SK-MEL-5 (cell line): ENCODE data around the gene GUK1. TPM values are rescaled to one million over a fixed set of nuclear protein-coding genes. Genes with fewer than 3 reads are reported as not detected.

Source experiments
- DNase-seq: peaks from one replicate; pipeline ENCODE4 v3.0.0-alpha.2; 2016; ENCODE audit warnings: low read depth, low spot score
- in situ Hi-C: cut with HindIII; loops from 2 replicates; pipeline ENCODE4 v1.10.0; 2016; ENCODE audit warnings: low sequenced_read_pairs, high pct_unique_total_duplicates, low pct_unique_long_range_greater_than_20kb
- total RNA-seq: library from RNA; depleted of rRNA; stranded (reverse); fragments of >200 nt; shearing (Covaris generic); gene quantifications from 2 replicates; pipeline ENCODE4 v1.2.3, GENCODE V29; 2014

GUK1 gene
- total RNA-seq, 1 experiment from 2014 or later, result 198 TPM

DNA sequence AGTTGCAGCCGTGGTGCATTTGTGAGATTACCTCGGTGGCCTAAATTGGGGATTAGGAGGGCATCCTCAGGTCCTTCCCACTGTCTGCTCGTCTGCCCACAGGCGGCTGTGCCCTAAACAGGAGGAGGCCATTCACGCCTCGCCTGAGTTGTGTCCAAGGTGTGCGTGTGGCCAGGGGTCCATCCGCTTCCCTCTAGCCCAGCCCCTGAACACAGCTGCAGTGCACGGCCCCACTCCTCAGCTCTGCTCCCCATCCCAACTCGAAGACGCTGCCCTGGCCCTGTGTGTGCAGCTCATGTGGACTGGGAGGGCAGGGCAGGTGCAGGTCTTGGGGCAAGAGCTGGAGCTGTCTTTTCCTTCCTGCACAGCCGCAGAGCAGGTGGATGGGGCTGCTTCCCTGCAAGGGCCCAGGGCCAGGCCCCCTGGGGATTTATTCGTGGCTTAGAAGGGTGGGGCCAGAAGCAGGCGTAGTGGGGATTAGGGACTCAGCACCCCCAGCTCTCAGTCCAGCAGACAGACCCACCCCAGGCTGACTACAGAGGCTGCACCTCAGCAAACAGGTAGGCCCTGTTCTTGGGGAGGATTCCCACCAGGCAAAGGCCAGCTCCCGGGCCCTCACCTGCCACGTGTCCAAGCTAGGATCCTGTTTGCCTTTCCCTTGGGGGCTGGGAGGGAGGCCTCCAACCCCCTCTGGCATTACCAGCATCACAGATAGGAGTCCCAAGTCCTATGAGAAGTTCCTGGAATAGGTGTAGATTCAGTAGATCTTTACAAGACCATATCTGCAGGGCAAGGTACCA lies 4.3 kb downstream of the GUK1 start:
- no peak for DNase-seq
- in situ Hi-C loops, result no loop called here

DNA sequence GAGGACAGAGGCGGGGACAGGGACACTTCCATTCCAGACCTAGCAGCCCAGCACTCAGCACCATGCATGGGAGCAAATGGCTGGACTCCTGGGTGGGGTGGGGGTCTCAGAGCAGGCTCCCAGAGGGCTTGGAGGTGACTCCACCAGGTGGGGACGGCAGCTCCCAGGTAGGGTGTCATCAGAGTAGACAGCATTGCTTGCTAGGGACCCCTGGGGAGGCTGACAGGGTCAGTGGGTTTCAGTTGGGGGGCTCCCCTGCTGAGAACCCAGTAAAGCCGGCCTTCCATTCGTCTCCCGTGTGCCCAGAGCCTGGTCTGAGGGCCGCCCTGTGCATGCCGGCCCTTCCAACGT lies 4.9 kb downstream of the GUK1 start:
- DNase-seq, result no peak
- in situ Hi-C loops, result no loop called here

DNA sequence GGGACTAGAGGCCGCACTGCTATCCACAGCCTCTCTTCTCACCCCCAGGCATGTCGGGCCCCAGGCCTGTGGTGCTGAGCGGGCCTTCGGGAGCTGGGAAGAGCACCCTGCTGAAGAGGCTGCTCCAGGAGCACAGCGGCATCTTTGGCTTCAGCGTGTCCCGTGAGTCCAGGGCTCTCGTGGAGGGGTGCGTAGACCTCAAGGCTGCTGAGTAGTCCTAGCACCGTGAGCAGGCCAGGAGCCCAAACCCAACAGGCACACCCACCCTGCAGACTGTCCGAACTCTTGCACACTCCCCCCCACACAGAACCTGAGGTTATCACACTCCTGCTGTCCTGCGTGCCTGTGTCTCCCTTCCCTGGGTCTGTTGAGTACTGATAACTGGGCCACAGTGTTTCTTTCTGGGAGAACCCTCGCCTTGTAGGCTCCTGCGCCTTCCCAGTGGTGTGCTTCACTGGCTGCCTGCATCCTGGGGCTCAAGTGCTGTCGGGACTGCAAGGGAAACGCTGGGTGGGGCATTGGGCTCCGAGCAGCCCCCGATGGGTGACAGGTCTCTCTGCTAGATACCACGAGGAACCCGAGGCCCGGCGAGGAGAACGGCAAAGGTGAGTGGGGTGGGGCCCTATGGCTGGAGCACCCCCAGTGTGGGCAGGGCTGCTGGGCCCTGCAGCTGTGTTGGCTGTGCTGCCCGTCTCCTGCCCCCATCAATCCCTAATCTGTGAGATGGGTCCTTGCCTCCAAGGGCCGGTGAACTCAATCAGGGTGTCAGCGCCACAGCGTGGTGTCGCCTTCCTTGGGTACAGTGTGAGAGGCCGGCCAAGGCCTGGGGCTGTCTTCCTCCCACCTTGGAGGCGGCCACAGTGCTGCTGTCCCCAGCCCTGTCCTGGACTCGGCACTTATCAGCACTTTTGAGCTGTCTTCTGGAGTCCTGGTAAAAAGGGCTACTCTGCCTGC lies 5.7 kb downstream of the GUK1 start:
- in situ Hi-C loops, result no loop called here
- DNase-seq, result no peak

DNA sequence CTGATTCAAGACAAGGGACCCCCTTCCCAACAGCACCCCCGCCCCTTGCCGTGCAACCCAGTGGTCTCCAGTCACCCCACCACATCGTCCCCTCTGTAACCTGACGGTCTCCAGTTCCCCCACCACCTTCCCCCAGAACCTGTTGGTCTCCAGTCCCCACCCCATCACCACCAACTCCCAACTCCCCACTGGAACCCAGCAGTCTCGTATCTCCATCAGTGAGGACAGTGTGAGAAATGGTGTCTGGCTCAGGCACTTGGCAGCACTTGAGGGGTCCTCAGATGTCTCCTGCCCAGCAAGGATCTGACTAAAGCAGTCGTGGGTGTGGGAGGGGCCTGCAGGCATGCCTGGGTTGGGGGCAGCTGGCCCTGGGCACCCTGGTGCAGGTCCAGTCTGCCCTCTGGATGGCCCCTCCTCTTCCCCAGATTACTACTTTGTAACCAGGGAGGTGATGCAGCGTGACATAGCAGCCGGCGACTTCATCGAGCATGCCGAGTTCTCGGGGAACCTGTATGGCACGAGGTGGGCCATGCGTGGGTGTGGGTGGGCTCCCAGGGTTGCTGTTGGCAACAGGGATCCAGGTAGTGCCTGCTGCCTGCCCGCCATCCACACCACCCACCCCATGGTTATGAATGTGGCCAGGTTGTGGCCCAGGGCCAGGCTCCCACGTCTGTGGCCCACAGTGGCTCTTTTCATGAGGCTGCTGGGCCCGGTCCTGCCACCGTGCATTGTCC lies 6.5 kb downstream of the GUK1 start:
- DNase-seq, result no peak
- in situ Hi-C loops, result no loop called here

DNA sequence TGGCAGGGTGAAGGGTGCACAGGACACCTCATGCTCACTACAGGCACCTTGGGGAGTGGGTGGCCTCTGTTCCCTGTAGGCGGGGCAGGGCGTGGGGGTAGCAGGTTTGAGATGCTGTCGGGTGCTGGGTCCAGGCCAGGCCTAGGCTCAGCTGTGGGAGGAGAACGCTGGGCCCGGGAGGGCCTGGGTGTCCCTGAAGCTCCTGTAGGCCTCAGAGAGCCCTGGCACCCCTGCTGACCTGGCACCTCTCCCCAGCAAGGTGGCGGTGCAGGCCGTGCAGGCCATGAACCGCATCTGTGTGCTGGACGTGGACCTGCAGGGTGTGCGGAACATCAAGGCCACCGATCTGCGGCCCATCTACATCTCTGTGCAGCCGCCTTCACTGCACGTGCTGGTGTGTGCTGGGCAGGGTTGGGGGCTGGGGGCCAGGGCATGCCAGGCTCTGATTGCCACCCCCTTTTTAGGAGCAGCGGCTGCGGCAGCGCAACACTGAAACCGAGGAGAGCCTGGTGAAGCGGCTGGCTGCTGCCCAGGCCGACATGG lies 7.1 kb downstream of the GUK1 start:
- in situ Hi-C loops, result no loop called here
- no peak for DNase-seq

DNA sequence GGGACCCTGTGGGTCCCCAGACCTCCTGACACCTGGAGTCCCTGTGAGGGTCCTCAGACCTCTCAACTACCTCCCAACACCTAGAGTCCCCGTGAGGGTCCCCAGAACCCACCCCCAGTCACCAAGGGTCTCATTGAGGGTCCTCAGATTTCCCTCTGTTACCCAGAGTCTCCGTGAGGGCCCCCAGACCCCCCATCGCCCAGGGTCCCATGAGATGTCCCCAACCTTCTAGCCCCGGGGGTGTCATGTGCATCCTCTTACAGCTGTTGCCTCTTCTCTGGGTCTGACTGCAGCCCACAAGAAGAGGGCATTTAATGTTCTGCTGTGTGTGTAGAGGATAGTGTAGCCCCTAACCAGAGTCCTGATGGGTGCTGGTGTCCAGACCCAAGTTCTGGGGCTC lies 7.7 kb downstream of the GUK1 start:
- DNase-seq, result no peak
- in situ Hi-C loops, result no loop called here

DNA sequence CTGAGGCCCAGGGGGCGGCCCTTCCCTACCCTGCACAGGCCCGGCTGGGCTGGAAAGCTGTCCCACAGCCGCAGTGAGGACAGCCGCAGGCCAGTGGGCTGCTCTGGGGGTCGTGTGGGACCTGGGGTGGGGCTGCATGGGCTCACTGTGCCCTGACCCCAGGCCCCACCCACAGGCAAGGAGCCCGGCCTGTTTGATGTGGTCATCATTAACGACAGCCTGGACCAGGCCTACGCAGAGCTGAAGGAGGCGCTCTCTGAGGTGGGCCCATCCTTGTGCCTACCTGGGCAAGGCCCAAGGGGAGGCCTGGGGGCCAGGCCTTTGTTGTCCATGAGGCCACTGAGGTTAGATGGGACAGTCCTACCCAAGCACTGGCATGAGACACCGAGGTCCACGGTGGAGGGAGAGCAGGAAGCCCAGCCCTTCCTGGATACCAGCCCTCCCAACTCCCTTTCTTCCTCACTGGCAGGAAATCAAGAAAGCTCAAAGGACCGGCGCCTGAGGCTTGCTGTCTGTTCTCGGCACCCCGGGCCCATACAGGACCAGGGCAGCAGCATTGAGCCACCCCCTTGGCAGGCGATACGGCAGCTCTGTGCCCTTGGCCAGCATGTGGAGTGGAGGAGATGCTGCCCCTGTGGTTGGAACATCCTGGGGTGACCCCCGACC lies 8.2 kb downstream of the GUK1 start:
- in situ Hi-C loops, result no loop called here
- no peak for DNase-seq

DNA sequence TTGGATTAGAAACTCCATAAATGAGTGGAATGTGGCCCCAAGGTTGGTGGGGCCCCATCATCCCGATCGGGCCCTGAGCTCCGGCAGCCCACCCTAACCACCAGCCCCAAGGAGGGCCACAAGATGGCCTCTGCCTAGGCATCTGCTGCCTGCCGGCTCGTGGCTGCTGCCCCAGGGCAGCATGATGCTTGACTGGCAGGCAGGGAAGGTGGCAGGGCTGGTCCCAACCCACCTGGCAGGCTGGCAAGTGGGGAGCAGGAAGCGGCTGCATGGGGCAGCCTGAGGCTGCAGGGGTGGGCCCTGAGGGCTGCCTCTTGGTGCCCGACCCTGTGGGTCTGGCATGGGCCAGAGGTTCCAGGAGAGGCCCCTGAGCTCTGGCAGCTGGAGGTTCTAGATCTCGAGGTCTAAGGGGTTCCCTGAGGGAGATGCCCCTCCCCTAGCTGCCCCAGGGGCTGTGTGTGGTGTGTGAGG lies 8.9 kb downstream of the GUK1 start:
- in situ Hi-C loops, result no loop called here
- DNase-seq, result no peak

DNA sequence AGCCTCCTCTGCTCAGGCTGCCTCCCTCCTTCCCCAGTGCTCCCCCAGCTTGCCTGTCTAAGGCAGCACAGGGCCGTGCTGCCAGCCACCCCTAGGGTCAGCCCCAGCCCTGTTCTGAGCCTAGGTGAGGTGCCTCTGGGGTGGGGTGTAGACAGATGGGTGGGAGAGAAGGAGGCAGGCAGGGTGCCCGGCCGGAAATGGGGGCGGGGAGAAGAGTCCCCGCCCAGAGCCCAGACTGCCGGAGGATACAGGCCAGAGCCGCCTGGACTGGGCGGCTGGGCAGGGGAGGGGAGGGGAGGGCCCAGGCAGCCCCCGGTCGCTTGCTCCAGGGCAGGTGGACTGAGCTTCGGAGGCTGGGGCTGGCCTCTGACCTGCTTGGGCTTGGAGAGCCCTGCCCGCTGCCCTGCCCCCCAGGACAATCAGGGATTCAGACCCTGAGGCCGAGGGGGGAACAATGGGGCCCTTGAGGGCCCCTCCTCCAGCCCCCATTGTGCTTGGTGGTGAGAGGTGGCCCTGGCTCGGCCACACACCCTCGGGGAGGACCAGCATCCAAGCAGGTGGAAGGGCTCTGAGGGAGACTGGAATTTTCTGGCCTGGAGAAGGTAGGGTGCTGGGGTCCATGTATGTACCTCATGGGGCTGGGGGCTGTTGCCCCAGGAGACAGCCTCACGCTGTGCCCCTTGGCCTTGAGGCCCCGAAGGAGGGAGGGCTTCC lies 9.5 kb downstream of the GUK1 start, which contains the start of gene GJC2:
Gene GJC2, plus strand, starts transcription at position 525 of the 714 bp plus-strand sequence. CDS start 7,829 bp downstream, outside the sequence.
- in situ Hi-C loops, result no loop called here
- no peak for DNase-seq

DNA sequence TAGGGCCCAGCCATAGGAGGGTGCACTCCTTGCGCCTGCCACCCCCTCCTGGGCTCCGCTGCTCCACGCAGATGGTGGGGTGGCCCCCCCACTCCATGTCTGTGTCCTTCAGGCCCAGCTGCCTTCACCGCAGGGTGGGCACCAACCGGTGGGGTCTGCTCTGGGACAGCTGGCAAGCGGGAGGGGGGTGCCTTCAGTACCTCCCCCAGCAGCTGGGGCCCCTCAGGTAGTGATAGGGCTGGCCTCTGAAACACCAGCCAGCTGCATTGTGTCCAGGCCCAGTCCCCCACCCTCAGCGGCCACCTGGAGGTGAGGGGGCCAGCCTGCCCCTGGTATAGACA lies 10.0 kb downstream of the GUK1 start:
- no peak for DNase-seq
- in situ Hi-C loops, result no loop called here

DNA sequence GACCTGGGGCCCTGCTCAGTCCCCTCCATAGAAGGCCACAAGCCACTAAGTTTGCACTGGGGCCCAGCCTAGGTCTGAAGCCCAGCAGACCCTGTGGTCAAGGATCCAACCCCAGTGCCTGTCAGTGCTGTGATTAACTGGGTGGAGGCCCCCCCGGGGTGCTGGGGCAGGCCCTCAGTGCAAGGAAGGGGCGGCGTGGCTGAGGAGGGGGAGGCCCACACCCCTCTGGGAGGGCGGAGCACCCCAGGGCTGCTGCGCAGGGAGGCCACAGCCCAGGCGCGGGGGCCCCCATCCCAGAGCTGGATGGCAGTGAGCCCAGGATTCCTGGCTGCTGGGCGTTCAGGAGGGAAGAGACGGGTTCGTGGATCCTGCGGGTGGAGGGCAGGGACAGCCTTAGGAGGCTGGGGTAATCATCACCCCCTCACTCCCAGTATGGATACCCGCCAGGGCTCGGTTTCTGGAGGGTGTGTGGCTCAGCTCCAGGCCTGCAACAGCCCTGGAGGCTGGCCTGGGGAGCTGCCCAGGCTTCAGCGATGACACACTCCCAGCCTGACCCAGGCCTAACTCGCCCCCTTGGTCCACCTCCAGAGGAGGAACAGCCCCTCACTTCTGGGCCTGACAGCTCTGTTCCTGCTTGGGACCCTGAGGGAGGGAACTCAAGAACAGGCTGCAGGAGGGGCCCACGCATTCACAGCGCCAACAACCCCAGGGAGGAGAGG lies 10.5 kb downstream of the GUK1 start:
- in situ Hi-C loops, result no loop called here
- no peak for DNase-seq

DNA sequence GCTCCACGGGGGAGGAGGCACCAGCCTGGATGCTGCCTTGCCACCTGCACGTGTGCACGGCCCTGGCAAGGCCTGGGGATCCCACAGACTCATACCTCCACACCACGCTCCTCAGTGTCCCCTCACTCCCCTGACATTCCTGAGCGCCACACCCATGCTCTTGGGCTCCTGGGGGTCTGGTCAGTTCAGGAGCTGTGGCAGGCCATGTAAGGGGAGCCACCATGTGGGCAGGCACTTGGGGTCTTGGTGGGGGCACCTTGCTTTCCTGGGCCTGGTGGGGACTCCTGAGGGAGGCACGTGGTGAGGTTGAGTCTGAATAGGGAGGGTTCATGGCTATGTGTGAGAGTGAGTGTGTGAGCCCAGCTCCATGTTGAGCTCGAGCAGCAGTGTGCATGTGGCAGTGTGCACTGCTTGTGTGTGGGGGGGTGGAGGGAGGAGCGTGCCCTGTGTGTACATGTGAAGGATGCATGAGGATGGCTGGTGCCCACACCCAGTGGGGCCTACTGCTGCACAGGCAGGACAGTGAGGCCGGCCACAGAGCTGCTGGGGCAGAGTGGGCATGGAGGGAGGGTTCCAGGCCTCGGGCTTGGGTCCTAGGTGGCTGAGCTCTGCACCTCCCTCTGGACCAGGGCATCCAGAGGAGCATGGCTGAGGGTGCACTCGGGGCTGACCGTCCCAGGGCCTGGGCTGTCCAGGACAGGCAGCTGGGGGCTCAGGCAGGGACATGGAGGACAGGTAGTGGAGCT lies 11.3 kb downstream of the GUK1 start:
- no peak for DNase-seq
- in situ Hi-C loops, result no loop called here

DNA sequence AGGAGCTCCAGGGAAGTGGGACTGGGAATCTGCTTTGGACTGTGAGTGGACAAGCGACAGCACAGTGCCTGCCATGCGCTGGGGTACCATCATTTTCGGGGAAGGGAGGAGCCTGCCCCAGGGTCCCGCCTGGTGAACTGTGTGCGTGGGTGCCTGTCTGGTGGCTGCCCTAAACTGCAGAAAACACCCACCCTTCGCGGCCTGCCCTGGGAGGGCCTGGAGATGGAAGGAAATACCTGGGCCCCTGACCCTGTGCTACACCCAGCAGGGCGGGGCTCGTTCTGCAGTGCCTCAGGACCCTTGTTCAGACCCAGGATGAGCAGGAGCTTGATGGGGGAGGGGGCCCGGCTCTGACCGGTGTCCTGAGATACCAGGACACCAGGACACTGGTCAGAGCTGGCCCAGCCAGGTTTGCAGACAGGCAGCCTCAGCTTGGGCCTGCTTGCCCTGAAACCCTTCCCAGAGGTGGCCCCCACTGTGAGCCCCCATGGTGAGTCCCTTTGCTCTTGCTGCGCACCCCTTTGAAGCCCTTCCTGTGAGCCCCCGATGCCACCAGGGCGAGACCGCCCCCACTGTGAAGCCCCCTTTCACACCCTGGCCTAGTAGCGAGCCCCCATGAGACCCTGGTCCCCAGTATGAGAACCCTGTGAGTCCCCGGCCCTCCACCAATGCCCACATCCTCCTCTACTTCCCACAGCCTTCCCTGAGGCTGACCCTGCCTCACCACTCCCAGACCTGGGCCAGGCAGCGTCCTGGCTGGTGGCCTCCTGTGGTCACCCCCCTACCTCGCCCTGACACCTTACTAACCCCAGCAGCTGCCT lies 12.2 kb downstream of the GUK1 start:
- in situ Hi-C loops, result no loop called here

DNA sequence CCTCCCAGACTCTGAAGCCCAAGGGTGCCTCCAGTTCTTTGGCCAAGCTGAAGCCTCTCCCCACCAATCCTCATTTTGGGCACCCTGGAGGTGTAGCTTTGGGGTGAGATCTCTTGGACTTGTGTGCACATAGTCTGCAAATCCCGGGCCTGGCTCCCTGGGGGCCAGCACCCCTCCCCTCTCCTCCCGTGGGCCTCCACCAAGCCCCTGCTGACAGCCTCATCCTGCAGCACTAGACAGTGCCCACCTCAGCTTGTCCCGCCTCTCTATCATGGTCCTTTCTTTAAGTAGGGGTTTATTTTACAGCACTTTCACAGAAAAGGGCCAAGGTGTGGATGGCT lies 12.8 kb downstream of the GUK1 start:
- in situ Hi-C loops, result no loop called here
- DNase-seq, result no peak

More for the DNA sequence above, 12.2 kb downstream of the GUK1 start:
- DNase-seq, result no peak
